HEK293T (cell line): Measurements from ENCODE around the gene OR5V1.

Experiments used
- ELF4 ChIP-seq: fragments of 450-650 bp; IDR thresholded peaks from 2 replicates; pipeline ENCODE4 v1.6.1; 2017; ENCODE audit warnings: antibody characterized with exemption
- FOXM1 ChIP-seq: fragments of 450-650 bp; IDR thresholded peaks from 2 replicates; pipeline ENCODE4 v1.6.1; 2017; ENCODE audit warnings: mild to moderate bottlenecking, borderline replicate concordance
- HDGF ChIP-seq: fragments of 450-650 bp; IDR thresholded peaks from 2 replicates; pipeline ENCODE4 v1.6.1; 2017; ENCODE audit warnings: antibody characterized with exemption, borderline replicate concordance
- SP1 ChIP-seq: fragments of 450-650 bp; IDR thresholded peaks from 2 replicates; pipeline ENCODE4 v1.6.1; 2017

DNA sequence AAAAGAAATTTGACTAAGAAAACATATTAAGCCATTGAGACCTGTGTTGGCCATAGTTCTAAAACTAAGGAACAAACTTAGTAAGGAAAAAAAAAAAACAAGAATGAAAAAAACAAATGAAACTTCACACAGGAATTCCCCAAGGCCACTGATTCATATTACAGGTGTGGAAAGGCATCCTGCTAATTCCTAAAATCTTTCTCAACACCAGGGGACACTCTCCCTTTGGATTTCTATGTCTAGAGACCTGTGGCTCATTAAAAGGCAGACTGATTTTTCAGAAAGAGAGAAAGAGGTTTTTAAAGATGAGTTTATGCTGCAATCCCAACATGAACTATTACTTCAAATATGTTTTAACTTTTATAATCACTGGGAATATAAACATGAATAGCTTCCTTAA lies 45.9 kb upstream of the OR5V1 start, which contains the start of gene OR12D1:
- no peak for TF ChIP-seq ELF4
- TF ChIP-seq FOXM1: no peak
- no peak for TF ChIP-seq HDGF
- no peak for TF ChIP-seq SP1
